Measurements from ENCODE around the gene MAPKAPK2. TPM values are rescaled to one million over a fixed set of nuclear protein-coding genes. Genes with fewer than 3 reads are reported as not detected.

The MAPKAPK2 gene
- total RNA-seq, 1 donor = 31.0 TPM

DNA sequence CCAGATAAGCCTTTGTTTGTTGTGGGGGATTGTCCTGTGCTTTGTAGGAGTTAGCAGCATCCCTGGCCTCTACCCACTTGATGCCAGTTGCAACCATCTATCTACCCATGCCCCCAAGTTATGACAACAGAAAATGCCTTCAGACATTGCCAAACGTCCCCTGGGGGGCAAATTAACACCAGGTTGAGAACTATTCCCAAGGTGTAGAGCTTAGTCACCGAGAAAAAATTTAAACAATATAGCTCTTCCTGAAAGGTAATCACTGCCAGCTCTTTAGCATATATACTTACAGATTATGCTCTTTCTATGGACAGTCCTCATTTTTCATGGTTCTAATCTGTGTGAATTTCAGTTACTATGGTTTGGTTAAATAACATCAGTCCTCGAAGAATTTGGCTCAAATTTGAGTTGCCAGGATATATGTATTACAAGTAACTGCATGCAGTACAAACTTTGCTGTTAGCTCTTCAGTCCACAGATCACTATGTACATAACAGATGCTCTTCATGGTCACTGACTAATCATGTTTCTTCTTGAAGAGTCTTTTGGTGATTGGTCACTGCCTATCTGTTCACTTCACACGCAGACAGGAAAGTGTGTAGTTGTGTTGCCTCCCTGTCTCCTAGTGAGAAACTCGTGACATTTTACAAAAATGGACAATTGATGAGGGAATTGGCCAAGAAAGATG lies 25.2 kb downstream of the MAPKAPK2 start:
- peak; percentile 23 for DNase-seq (ENCODE audit: low read depth)
- TF ChIP-seq, protein P1, sequence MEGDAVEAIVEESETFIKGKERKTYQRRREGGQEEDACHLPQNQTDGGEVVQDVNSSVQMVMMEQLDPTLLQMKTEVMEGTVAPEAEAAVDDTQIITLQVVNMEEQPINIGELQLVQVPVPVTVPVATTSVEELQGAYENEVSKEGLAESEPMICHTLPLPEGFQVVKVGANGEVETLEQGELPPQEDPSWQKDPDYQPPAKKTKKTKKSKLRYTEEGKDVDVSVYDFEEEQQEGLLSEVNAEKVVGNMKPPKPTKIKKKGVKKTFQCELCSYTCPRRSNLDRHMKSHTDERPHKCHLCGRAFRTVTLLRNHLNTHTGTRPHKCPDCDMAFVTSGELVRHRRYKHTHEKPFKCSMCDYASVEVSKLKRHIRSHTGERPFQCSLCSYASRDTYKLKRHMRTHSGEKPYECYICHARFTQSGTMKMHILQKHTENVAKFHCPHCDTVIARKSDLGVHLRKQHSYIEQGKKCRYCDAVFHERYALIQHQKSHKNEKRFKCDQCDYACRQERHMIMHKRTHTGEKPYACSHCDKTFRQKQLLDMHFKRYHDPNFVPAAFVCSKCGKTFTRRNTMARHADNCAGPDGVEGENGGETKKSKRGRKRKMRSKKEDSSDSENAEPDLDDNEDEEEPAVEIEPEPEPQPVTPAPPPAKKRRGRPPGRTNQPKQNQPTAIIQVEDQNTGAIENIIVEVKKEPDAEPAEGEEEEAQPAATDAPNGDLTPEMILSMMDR (IDR thresholded peaks at IDR 0.05; ENCODE audit: insufficient read depth, low read length) = no peak

DNA sequence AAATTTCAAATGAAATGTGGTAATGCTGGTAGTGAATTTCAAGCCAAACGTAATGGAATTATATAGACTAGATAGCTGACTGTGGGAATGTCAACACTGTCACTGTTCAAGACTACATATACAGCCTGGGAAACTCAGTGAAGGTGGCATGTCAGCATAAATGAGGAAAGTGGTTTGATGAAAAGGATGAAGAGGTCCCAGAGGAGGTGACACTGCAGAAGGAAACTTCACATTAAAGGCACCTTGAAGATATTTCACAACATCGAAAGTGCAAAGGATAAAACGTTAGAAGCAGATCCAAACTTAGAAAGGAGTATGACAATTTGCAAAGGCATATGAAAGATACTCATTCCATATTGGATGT lies 25.7 kb downstream of the MAPKAPK2 start:
- DNase-seq (ENCODE audit: low read depth) = no peak
- H3K4me3 ChIP-seq (ENCODE audit: low read depth, low read length) = no peak overlapping the region
- TF ChIP-seq, protein P1 (IDR thresholded peaks at IDR 0.05; ENCODE audit: insufficient read depth, low read length) = no peak

More for the DNA sequence above, 25.2 kb downstream of the MAPKAPK2 start:
- no peak overlapping the region for H3K4me3 ChIP-seq (ENCODE audit: low read depth, low read length)

DNA sequence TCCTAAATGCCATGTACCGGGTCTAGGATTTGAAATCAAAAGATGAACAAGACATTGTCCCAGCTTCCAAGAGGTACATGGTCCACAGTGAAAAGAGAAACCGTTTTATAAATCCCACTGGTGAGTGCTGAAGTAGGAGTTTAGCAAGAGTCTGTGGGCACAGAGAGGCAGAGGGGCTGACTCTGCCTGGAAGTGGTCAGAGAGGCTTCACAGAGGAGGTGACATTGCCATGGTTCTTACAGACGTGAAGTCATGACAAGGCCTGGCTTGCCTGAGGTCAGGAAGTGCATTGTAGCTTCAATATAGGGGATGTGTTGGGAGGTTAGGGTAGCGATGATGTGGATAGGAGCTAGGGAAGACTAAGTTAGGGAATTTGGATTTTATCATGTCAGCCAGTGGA lies 28.4 kb downstream of the MAPKAPK2 start:
- DNase-seq (ENCODE audit: low read depth) = no peak
- TF ChIP-seq, protein P1 (IDR thresholded peaks at IDR 0.05; ENCODE audit: insufficient read depth, low read length) = no peak
- H3K4me3 ChIP-seq (ENCODE audit: low read depth, low read length) = no peak overlapping the region

DNA sequence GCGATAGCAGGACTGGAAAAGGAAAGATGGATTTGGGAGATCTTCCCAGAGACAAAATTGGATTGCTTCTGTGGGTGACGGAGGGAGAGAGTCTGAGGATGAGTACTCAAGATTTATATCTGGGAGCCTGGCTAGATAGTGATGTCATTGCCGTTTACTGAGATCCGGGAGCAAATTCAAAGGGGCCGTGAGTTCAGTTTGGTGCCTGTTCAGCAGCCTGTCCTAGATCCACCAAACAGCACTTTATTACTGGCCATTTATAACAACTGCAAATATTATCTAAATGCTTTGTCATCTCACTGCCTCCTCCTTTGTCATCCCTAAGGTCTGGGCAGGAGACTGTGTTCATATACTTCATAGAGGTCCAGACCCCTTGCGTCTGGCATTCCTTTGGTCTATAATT lies 29.2 kb downstream of the MAPKAPK2 start:
- DNase-seq (ENCODE audit: low read depth) = no peak
- TF ChIP-seq, protein P1 (IDR thresholded peaks at IDR 0.05; ENCODE audit: insufficient read depth, low read length) = no peak
- no peak overlapping the region for H3K4me3 ChIP-seq (ENCODE audit: low read depth, low read length)

DNA sequence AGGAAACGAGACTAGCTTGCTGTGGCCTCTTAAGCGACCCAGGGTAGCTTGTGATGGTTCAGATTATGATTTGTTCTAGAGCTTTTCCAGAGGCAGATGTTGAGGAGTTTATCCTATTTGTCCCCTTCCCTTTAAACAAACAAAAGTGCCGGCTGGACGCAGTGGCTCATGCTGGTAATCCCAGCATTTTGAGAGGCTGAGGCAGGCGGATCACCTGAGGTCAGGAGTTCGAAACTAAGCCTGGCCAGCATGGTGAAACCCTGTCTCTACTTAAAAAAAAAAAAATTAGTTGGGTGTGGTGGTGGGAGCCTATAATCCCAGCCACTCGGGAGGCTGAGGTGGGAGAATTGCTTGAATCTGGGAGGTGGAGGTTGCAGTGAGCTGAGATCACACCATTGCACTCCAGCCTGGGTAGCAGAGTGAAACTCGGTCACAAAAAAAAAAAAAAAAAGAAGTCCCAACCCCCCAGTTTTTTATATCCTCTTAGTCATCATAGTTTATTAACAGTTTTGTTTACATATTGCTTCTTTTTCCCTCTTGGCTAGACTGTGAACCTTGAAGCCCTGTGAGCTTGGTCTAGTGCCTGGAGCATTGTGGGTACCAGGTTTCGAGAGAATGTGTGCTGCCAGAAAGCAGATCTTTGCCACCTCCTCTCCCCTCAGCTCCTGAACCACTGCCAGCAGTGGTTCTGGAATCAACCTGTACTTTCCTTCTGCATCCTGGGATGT lies 29.8 kb downstream of the MAPKAPK2 start:
- TF ChIP-seq, protein P1 (IDR thresholded peaks at IDR 0.05; ENCODE audit: insufficient read depth, low read length) = no peak
- no peak overlapping the region for H3K4me3 ChIP-seq (ENCODE audit: low read depth, low read length)
- peak; percentile 48 for DNase-seq (ENCODE audit: low read depth)

DNA sequence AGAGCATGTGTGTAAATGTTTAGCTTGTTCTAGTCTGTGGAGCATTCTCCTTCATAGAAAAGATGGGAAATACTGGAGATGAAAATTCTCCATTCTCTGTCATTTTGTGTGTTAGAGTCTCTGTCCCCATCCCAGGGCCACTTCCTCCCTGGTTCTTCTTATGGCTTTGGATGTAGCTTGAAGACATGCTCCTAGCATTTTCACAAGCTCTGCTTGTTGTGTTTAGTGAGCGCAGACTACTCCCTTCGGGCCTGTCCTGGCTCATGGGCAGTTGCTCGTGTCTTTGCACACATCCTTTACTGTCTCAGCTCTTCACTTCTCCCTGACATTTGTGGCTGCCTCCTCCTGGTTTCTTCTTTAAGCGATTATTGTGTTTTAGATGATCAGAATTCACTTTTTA lies 30.4 kb downstream of the MAPKAPK2 start:
- no peak for DNase-seq (ENCODE audit: low read depth)
- TF ChIP-seq, protein P1 (IDR thresholded peaks at IDR 0.05; ENCODE audit: insufficient read depth, low read length) = no peak
- H3K4me3 ChIP-seq (ENCODE audit: low read depth, low read length) = no peak overlapping the region

All from fibroblast of the aortic adventitia (primary cell).